Measurements from ENCODE around the gene MED13L. TPM values are rescaled to one million over a fixed set of nuclear protein-coding genes. Genes with fewer than 3 reads are reported as not detected.

MED13L gene
- total and polyA plus RNA-seq, 2 donors (not counting 3 experiments of a cell fraction or from before 2014, with no cell fraction given), result 27.4 to 93.6 TPM

DNA sequence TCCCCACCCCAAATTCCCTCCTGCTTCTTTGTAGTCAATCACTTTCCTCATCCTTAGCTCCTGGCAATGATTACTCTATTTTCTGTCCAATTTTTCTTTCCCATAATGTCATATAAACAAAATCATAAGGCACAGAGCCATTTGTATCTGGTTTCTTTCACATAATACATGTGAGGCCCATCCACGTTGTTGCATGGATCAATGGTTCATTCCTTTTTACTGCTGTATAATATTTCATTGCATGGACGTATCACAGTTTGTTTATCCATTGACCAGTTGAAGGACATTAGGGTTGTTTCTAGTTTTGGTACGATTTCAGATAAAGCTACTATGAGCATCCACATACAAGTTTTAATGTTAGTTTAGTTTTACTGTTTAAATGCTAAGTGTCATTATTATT is 13.7 kb upstream of the MED13L start:
- H4K20me1 ChIP-seq (replicated peaks; ENCODE audit: control insufficient read depth, extremely low read depth, insufficient read depth, low read length), result no peaks in the 10 kb centered on the region
- H2AFZ ChIP-seq (ENCODE audit: low read depth, low read length), result no peak overlapping the region
- TF ChIP-seq FOS (IDR thresholded peaks at IDR 0.05; ENCODE audit: borderline replicate concordance, insufficient read depth, low read length), result no peak
- TF ChIP-seq POLR2A (IDR thresholded peaks at IDR 0.05; ENCODE audit: low read depth, low read length), result no peak
- TF ChIP-seq, protein P1, sequence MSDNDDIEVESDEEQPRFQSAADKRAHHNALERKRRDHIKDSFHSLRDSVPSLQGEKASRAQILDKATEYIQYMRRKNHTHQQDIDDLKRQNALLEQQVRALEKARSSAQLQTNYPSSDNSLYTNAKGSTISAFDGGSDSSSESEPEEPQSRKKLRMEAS (IDR thresholded peaks at IDR 0.05; ENCODE audit: insufficient read depth, insufficient read length), result no peak
- no peak for TF ChIP-seq JUN (IDR thresholded peaks at IDR 0.05; ENCODE audit: borderline replicate concordance, insufficient read depth, insufficient read length, low read depth)
- TF ChIP-seq CTCF (IDR thresholded peaks at IDR 0.05; ENCODE audit: extremely low read depth in 1 of 2, insufficient read depth in 1 of 2, low read depth in 1 of 2, low read length in 2 of 2), result no peak
- TF ChIP-seq EZH2 (IDR thresholded peaks at IDR 0.05; ENCODE audit: borderline replicate concordance, low read depth, low read length, severe bottlenecking), result no peak
- H3K9me1 ChIP-seq (replicated peaks; ENCODE audit: control insufficient read depth, extremely low read depth, insufficient read depth, low read length), result no peaks in the 10 kb centered on the region
- no peaks in the 10 kb centered on the region for H3K79me2 ChIP-seq (ENCODE audit: control insufficient read depth, insufficient read depth, low read length)
- H3K9me3 ChIP-seq (replicated peaks; ENCODE audit: control insufficient read depth, insufficient read depth, low read length), result no peaks in the 10 kb centered on the region
- dilution Hi-C loops (cut with MboI; ENCODE audit: extremely low pct_ligation_motif_present, low sequenced_read_pairs) (no loop called here), intact Hi-C loops (cut with micrococcal nuclease) (no loop called here)
- H3K27ac ChIP-seq (ENCODE audit: insufficient read depth, low read depth, low read length), result no peak overlapping the region
- POLR2A ChIA-PET, result interaction anchor here (0.7 kb wide), 1 partner anchor 86 kb away, joined by 7 read pairs; no protein-coding TSS in a partner anchor
- H3K4me3 ChIP-seq (replicated peaks in 1 of 3; ENCODE audit: insufficient read depth in 1 of 3, low read depth in 1 of 3, low read length in 3 of 3), result no peak overlapping the region
- H3K4me2 ChIP-seq (ENCODE audit: insufficient read depth, low read length), result no peak overlapping the region
- no peak for FAIRE-seq
- CTCF ChIA-PET, result interaction anchor here (0.6 to 1.0 kb wide), 2 partner anchors 19 to 121 kb away, joined by 3 read pairs; no protein-coding TSS in a partner anchor
- H3K36me3 ChIP-seq (ENCODE audit: control insufficient read depth in 2 of 2, extremely low read depth in 1 of 2, insufficient read depth in 2 of 2, low read length in 2 of 2), result no peaks in the 10 kb centered on the region
- no peaks in the 10 kb centered on the region for H3K27me3 ChIP-seq (ENCODE audit: control insufficient read depth in 2 of 2, insufficient read depth in 2 of 2, low read length in 2 of 2)
- DNase-seq (ENCODE audit: low read depth, low spot score), result no peak
- H3K4me1 ChIP-seq (ENCODE audit: control insufficient read depth, extremely low read depth, insufficient read depth, low read length), result peaks cover 3% of the 10 kb centered on the region
- BruUV-seq (replicated peaks), result no TSS peak
- H3K9ac ChIP-seq (replicated peaks; ENCODE audit: extremely low read depth, insufficient read depth, low read length), result no peak overlapping the region
